ENCODE measurements around the gene OR10J1.

DNA sequence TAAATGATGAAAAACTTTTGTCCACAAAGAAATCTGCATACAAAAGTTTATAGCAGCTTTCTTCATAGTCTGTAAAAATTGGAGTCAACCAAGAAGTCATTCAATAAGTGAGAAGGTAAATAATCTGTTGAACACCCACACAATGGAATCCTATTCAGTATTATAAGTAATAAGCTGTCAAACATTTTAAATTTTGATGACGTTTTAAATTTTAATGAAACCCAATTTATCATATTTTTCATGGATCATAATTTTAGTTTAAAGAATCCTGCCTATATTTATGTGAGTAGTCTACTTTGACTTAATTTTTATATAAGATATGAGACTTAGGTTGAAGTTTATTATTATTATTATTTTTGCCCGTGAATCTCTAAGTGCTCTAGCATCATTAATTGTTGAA, 20.0 kb downstream of the OR10J1 start:
- TF ChIP-seq POLR2AphosphoS5 (IDR thresholded peaks at IDR 0.05) (no peak), CTCF (IDR thresholded peaks at IDR 0.05) (no peak), POLR2A (IDR thresholded peaks at IDR 0.05) (no peak), EP300 (IDR thresholded peaks at IDR 0.05) (no peak)

All from gastroesophageal sphincter (tissue), 3 donors.